GM06990 (cell line): Measurements from ENCODE around the gene KCNC1.

Experiments
- DNase-seq: peaks from one replicate; pipeline ENCODE4 v3.0.0-alpha.2; 2011; ENCODE audit not compliant: insufficient read length; ENCODE audit errors: extremely low read depth
- H3K27me3 ChIP-seq: replicated peaks from 2 replicates; pipeline ENCODE4 v1.6.0; 2011; ENCODE audit warnings: low read length; ENCODE audit not compliant: control insufficient read depth, insufficient read depth
- H3K36me3 ChIP-seq: 2 replicates; pipeline ENCODE4 v1.5.1; 2011; ENCODE audit warnings: low read length; ENCODE audit not compliant: control insufficient read depth, insufficient read depth
- H3K4me3 ChIP-seq: replicated peaks from 2 replicates; pipeline ENCODE4 v1.5.1; 2011; ENCODE audit warnings: low read depth, mild to moderate bottlenecking, control low read depth, low read length
- TF ChIP-seq, protein P1 (sequence below): IDR thresholded peaks from 2 replicates; pipeline ENCODE4 v1.5.1; 2011; ENCODE audit warnings: low read length, control low read depth, mild to moderate bottlenecking, inconsistent platforms; ENCODE audit not compliant: insufficient read depth, poor library complexity, severe bottlenecking

Gene KCNC1

DNA sequence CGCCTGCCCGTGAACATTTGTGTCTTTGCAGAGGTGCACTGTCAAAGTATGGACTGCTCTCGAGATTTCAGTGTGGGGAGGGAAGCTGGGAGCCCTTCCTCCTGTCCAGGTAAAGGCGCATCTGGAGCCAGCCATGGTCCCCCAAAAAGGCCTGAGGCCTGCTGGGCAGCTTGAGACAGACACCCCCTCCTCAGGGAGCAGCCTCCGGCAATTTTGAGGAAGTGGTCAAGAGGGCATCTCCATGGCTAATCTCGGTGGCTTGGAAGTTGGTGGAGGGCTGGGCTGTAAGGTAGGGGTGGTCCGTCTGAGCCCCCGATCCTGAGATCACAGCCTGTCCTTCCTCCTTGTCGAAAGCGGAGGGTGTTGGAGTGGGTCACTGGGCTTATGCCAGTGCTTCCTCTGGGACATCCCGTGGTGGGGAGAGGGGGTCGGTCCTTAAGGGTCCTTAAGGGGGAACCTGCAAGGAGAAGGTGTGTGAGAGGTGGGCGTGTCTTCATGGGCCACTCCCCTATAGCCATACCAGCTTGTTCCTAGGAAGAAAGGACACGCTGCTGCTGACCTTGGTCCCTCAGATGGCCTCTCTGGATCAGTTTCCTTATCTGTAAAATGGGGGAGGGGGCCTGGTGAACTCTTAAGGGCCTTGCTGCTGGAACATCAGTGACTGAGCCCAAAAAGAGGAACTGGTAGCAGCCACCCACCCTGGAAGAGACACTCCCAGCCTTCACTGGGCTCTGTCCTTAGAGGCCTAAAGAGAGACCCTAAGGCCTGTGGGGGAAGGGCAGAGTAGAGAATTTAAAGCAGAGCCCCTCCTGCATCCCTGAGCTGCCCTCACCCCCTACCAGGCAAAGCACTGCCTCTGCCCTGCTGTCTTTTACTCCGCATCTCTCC is 2.6 kb downstream of the KCNC1 start:
- no peak for DNase-seq
- Histone ChIP-seq H3K27me3 (peaks cover 2% of the 10 kb centered on the region; the same call in 1 of the 2 replicates), H3K4me3 (no peak overlapping the region), H3K36me3 (no peaks in the 10 kb centered on the region)
- TF ChIP-seq, protein P1, sequence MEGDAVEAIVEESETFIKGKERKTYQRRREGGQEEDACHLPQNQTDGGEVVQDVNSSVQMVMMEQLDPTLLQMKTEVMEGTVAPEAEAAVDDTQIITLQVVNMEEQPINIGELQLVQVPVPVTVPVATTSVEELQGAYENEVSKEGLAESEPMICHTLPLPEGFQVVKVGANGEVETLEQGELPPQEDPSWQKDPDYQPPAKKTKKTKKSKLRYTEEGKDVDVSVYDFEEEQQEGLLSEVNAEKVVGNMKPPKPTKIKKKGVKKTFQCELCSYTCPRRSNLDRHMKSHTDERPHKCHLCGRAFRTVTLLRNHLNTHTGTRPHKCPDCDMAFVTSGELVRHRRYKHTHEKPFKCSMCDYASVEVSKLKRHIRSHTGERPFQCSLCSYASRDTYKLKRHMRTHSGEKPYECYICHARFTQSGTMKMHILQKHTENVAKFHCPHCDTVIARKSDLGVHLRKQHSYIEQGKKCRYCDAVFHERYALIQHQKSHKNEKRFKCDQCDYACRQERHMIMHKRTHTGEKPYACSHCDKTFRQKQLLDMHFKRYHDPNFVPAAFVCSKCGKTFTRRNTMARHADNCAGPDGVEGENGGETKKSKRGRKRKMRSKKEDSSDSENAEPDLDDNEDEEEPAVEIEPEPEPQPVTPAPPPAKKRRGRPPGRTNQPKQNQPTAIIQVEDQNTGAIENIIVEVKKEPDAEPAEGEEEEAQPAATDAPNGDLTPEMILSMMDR: no peak

DNA sequence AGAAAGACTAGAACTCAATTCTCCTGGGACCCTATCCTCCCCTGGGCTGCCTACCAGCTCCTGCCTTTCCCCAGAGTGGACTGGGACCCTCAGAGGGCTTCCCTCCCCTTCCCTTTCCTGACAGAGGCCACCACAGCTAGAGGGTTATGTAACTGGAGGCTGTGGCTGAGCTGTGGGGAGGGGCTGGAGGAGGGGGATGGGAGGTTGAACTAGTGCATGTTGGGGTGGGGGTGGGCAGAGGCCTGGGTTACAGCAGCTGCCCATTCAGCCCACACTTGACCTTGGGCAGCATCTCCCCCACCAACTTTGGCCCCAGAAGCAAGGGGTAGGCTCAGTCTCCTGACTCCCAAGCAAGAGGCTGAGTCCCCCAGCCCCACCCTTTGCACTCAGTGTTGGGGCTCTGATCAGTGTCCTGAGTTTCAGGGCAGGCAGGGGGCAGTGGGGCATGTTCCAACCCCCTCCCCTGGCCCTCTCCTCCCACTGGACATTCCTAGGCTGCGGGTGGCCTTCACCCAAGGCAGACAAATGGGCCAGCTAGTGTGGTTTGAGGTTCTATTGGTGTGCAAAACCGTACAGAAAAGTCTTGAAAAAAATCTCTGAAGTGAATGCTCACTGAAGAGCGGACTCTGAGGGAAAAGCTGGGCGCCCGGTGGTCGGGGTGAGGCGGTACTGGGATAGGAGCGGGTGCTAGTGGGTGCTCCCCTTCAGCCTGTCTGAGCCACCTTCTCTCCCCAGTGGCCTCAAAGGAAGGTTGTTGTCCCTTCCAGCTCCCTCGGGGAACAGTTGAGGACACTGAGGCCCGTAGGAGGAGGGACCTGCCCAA is 3.8 kb downstream of the KCNC1 start:
- Histone ChIP-seq H3K27me3 (peaks cover 2% of the 10 kb centered on the region; the same call in 1 of the 2 replicates), H3K36me3 (no peaks in the 10 kb centered on the region), H3K4me3 (no peak overlapping the region)
- no peak for DNase-seq
- TF ChIP-seq, protein P1: no peak

DNA sequence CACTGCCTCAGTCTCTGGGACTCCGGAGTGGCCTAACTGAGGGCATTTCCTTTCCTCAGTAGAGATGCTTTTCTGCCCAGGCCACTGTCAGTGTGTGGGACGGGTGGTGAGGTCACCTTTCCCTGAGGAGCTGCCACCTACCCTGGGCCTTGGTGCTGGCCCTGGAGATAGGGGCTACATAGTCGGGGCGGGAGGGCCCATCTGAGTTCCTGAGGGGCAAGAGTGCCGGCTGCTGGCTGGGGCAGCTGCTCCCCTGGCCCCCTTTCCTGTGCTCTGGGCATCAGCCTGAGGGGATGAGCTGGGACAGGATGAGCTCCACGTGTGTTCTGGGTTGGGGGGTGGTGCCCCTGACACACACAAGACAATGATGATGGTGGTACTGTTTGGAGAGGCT is 5.4 kb downstream of the KCNC1 start:
- no peak for DNase-seq
- TF ChIP-seq, protein P1: no peak
- peaks cover 2% of the 10 kb centered on the region; the same call in 1 of the 2 replicates for H3K27me3 ChIP-seq
- H3K36me3 ChIP-seq: no peaks in the 10 kb centered on the region
- H3K4me3 ChIP-seq: no peak overlapping the region

DNA sequence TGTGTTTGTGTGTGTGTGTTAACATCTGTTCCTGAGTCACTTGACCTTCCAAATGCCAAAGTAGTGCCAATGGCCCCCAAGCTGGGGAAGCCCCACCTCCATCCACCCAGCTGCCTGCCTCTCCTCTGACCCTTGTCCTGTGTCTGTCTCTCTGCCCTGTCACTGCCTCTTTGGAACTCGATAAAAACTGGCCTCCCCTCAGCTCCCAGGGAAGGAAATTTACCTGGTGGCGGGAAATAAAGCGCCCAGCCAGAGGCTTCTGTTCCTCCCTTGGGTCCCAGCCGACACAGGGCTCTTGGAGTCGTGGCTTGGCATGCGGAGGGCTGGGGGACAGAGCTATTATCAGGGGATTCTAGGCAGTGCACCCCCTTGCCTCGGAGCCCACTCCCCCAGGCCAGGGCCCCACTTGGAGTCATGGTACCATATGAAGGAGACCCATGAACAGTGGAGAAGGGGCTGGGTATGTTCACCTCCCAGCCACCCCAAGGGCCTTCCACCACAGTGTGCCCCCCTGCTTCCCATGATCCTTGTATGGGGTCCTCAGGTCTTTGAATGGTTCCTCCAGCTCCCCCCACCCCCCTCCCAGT is 6.2 kb downstream of the KCNC1 start:
- TF ChIP-seq, protein P1: no peak
- H3K4me3 ChIP-seq: no peak overlapping the region
- no peak for DNase-seq
- H3K36me3 ChIP-seq: no peaks in the 10 kb centered on the region
- peaks cover 2% of the 10 kb centered on the region; the same call in 1 of the 2 replicates for H3K27me3 ChIP-seq

DNA sequence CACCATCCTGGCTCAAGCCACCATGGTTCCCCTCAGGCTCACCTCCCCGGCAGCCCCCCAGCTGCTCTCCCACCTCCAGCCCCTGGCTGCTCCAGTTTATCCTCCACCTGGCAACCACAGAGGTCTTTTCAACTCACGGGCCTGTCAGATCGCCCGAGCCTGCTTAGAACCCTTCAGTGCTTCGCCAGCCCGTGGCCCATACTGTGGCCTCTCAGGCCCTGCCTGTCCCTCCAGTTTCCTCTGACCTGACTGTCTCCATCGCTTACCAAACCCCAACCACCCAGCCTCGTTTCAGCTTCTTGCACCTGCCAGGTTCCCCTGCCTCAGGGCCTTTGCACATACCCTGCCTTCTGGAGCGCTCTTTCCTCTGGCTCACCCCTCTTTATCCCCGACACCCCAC is 6.9 kb downstream of the KCNC1 start:
- H3K36me3 ChIP-seq: no peaks in the 10 kb centered on the region
- DNase-seq: no peak
- peaks cover 2% of the 10 kb centered on the region for H3K27me3 ChIP-seq
- TF ChIP-seq, protein P1: no peak
- H3K4me3 ChIP-seq: no peak overlapping the region
